Stimulated activated CD4-positive, alpha-beta T cell treated with anti-CD3 and anti-CD28 coated beads, Interleukin-12 subunit alpha, Interleukin-12 subunit beta, amount 100 ng/mL, for 24 hours (primary cell): Measurements from ENCODE around the gene GNB5.

Experiments used
- DNase-seq, 2 experiments: peaks; one replicate each; pipeline ENCODE4 v3.0.0-alpha.2; 2020; ENCODE audit warnings: low read depth in 2 of 2

GNB5 gene

GRCh38 chr15:52143873-52144272 is 47.3 kb downstream of the GNB5 start:
- DNase-seq: no peak

GRCh38 chr15:52140646-52141045 is 50.5 kb downstream of the GNB5 start:
- no peak for DNase-seq

- DNase-seq: peak; percentile 24 to 74
Measured at GRCh38 chr15:52139599-52140462, 51.4 kb downstream of the GNB5 start.

GRCh38 chr15:52137432-52138357 is 53.5 kb downstream of the GNB5 start:
- DNase-seq: no peak

GRCh38 chr15:52136442-52136980 is 54.7 kb downstream of the GNB5 start:
- DNase-seq: no peak

GRCh38 chr15:52134502-52135144 is 56.6 kb downstream of the GNB5 start:
- DNase-seq: no peak

- no peak for DNase-seq
Measured at GRCh38 chr15:52133510-52134220, 57.5 kb downstream of the GNB5 start.

GRCh38 chr15:52132066-52132465 is 59.1 kb downstream of the GNB5 start:
- no peak for DNase-seq

- DNase-seq: no peak
Measured at GRCh38 chr15:52128568-52128967, 62.6 kb downstream of the GNB5 start.

GRCh38 chr15:52124270-52124880 is 66.8 kb downstream of the GNB5 start:
- DNase-seq: no peak

- no peak for DNase-seq
Measured at GRCh38 chr15:52121896-52122295, 69.3 kb downstream of the GNB5 start.

- DNase-seq: no peak
Measured at GRCh38 chr15:52121006-52121405, 70.2 kb downstream of the GNB5 start.

GRCh38 chr15:52120488-52120887 is 70.7 kb downstream of the GNB5 start:
- no peak for DNase-seq

GRCh38 chr15:52118969-52119749 is 72.0 kb downstream of the GNB5 start:
- no peak for DNase-seq

- no peak for DNase-seq
Measured at GRCh38 chr15:52117549-52117948, 73.6 kb downstream of the GNB5 start.

GRCh38 chr15:52115598-52116427 is 75.4 kb downstream of the GNB5 start:
- DNase-seq: no peak

GRCh38 chr15:52114261-52115055 is 76.7 kb downstream of the GNB5 start:
- no peak for DNase-seq

GRCh38 chr15:52113708-52114107 is 77.5 kb downstream of the GNB5 start:
- DNase-seq: no peak
